ENCODE results near the gene TTC28.
"Not testable (repeated sequence)": the region's sequence is repeated elsewhere in the genome, so short reads cannot be mapped to it uniquely, and the experiment has no call there.

TTC28 gene

GRCh38 chr22:28220626-28221363, 458.8 kb downstream of the TTC28 start:
- no peaks in the 10 kb centered on the region for H3K9me3 Mint-ChIP-seq
- TF ChIP-seq CTCF (IDR thresholded peaks at IDR 0.05; ENCODE audit: unreplicated experiment in 3 of 3) = no peak
- H3K4me3 Mint-ChIP-seq = no peak overlapping the region
- H3K27ac Mint-ChIP-seq = no peak overlapping the region
- H3K36me3 Mint-ChIP-seq (ENCODE audit: low read depth) = peaks cover 5% of the 10 kb centered on the region
- no peaks in the 10 kb centered on the region for H3K4me1 Mint-ChIP-seq
- H3K27me3 Mint-ChIP-seq (ENCODE audit: low read depth) = no peaks in the 10 kb centered on the region

GRCh38 chr22:28217277-28217676, 462.4 kb downstream of the TTC28 start:
- no peaks in the 10 kb centered on the region for H3K27me3 Mint-ChIP-seq (ENCODE audit: low read depth)
- H3K4me1 Mint-ChIP-seq = no peaks in the 10 kb centered on the region
- H3K9me3 Mint-ChIP-seq = peaks cover 5% of the 10 kb centered on the region
- H3K27ac Mint-ChIP-seq = no peak overlapping the region
- H3K36me3 Mint-ChIP-seq (ENCODE audit: low read depth) = peaks cover 3% of the 10 kb centered on the region
- H3K4me3 Mint-ChIP-seq = no peak overlapping the region
- TF ChIP-seq CTCF (IDR thresholded peaks at IDR 0.05; ENCODE audit: unreplicated experiment in 3 of 3) = no peak

GRCh38 chr22:28214750-28215149, 464.9 kb downstream of the TTC28 start:
- Mint-ChIP-seq H3K9me3 (peaks cover 26% of the 10 kb centered on the region), H3K36me3 (ENCODE audit: low read depth) (peaks cover 21% of the 10 kb centered on the region)
- not testable (repeated sequence) for H3K4me3 Mint-ChIP-seq; H3K27me3 Mint-ChIP-seq (ENCODE audit: low read depth); H3K4me1 Mint-ChIP-seq; H3K27ac Mint-ChIP-seq

- H3K9me3 Mint-ChIP-seq = peaks cover 28% of the 10 kb centered on the region
- H3K27me3 Mint-ChIP-seq (ENCODE audit: low read depth); H3K4me1 Mint-ChIP-seq; H3K4me3 Mint-ChIP-seq; H3K27ac Mint-ChIP-seq: not testable (repeated sequence)
- H3K36me3 Mint-ChIP-seq (ENCODE audit: low read depth) = peaks cover 19% of the 10 kb centered on the region
Measured at GRCh38 chr22:28209457-28209856, 470.2 kb downstream of the TTC28 start.

GRCh38 chr22:28208787-28209186, 470.9 kb downstream of the TTC28 start:
- no peak for TF ChIP-seq CTCF (IDR thresholded peaks at IDR 0.05; ENCODE audit: unreplicated experiment in 3 of 3)
- Mint-ChIP-seq H3K36me3 (ENCODE audit: low read depth) (peaks cover 19% of the 10 kb centered on the region), H3K4me3 (no peak overlapping the region), H3K9me3 (peaks cover 25% of the 10 kb centered on the region), H3K27me3 (ENCODE audit: low read depth) (no peaks in the 10 kb centered on the region), H3K27ac (no peak overlapping the region), H3K4me1 (peaks cover 3% of the 10 kb centered on the region)

- no peaks in the 10 kb centered on the region for H3K27me3 Mint-ChIP-seq (ENCODE audit: low read depth)
- TF ChIP-seq CTCF (IDR thresholded peaks at IDR 0.05; ENCODE audit: unreplicated experiment in 3 of 3) = no peak
- H3K9me3 Mint-ChIP-seq = peaks cover 23% of the 10 kb centered on the region
- peaks cover 19% of the 10 kb centered on the region for H3K36me3 Mint-ChIP-seq (ENCODE audit: low read depth)
- peaks cover 3% of the 10 kb centered on the region for H3K4me1 Mint-ChIP-seq
- H3K4me3 Mint-ChIP-seq = no peak overlapping the region
- H3K27ac Mint-ChIP-seq = no peak overlapping the region
Measured at GRCh38 chr22:28208036-28208435, 471.6 kb downstream of the TTC28 start.

GRCh38 chr22:28207281-28208030, 472.2 kb downstream of the TTC28 start:
- Mint-ChIP-seq H3K27ac (no peak overlapping the region), H3K9me3 (peaks cover 23% of the 10 kb centered on the region), H3K27me3 (ENCODE audit: low read depth) (no peaks in the 10 kb centered on the region), H3K36me3 (ENCODE audit: low read depth) (peaks cover 19% of the 10 kb centered on the region), H3K4me1 (peaks cover 3% of the 10 kb centered on the region), H3K4me3 (no peak overlapping the region)
- no peak for TF ChIP-seq CTCF (IDR thresholded peaks at IDR 0.05; ENCODE audit: unreplicated experiment in 3 of 3)

Measured in nephron (organoid).